ENCODE measurements around the gene PPME1.
A peak's percentile ranks its signal among the peaks of the same experiment; 100 is the strongest.
"Not testable (repeated sequence)": the region's sequence is repeated elsewhere in the genome, so short reads cannot be mapped to it uniquely, and the experiment has no call there.

The PPME1 gene, protein sequence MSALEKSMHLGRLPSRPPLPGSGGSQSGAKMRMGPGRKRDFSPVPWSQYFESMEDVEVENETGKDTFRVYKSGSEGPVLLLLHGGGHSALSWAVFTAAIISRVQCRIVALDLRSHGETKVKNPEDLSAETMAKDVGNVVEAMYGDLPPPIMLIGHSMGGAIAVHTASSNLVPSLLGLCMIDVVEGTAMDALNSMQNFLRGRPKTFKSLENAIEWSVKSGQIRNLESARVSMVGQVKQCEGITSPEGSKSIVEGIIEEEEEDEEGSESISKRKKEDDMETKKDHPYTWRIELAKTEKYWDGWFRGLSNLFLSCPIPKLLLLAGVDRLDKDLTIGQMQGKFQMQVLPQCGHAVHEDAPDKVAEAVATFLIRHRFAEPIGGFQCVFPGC

GRCh38 chr11:74170694-74171629 lies at the start of gene PPME1, which contains the start of gene C2CD3:
Gene PPME1, plus strand, starts transcription at chr11:74171289. Its CDS starts 133 bp downstream, at chr11:74171422.
Gene C2CD3, minus strand, starts transcription at chr11:74171002. Its CDS starts 210 bp downstream, at chr11:74170792.
- peak; percentile 100 for DNase-seq (ENCODE audit: low spot score)

DNA sequence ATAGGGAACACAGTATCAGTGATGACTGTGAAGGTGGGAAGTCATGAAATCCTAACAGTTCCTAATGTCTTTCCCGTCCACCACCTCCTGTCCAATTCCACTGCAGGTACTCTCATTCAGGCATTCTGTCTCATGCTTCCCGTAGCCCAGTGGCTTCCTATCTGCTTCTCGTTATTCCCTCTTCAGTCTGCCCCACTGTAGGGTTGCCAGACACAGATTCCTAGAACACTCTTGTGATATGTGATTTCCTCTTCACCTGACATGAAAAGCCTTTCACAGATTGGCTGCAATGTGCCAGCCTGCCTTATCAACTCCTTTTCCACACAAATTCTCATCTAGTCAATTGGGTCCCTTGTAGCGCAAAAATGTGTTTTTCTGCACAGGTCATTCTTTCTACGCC lies 49.3 kb upstream of the PPME1 start:
- no peak for DNase-seq (ENCODE audit: low spot score)

DNA sequence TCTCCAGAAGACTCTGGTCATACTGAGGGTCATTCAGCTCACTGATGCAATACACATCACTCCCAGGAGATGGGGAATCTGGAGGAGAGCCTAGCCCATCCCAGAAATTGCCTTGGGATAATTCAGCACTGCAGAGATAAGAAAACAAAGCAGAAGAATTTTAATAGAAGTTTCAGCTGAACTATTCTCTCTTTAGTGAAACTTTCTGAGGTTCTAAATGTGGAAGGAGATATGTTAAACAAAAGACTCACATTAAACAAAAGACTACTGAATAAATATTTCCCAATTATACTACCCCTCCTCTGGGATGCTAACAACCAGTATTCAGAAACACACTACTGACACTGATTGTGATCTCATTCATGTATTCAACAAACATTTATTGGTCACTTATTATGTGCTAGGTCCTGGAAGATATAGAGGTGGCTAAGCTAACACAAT lies 48.1 kb upstream of the PPME1 start:
- DNase-seq (ENCODE audit: low spot score): no peak

GRCh38 chr11:74129121-74129520 lies 42.0 kb upstream of the PPME1 start:
- not testable (repeated sequence) for DNase-seq (ENCODE audit: low spot score)

DNA sequence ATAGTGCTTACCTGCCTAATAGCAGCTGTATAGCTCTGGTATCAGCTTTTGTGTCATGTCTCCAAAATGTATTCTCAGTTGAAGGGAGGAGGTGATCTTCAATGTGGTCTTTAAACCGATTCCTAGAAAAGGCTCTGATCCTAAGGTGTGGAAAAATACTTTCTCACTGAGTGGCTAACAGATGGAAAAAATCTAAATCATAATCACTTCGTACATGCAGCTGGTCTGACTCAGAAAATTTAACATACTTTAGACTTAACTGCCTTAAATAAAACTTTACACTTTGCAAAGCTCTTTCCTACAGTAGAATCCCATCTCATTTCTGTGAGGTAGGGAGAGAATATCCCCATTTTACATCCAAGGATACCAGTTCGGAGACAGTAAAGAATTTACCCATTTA lies 38.3 kb upstream of the PPME1 start:
- no peak for DNase-seq (ENCODE audit: low spot score)

DNA sequence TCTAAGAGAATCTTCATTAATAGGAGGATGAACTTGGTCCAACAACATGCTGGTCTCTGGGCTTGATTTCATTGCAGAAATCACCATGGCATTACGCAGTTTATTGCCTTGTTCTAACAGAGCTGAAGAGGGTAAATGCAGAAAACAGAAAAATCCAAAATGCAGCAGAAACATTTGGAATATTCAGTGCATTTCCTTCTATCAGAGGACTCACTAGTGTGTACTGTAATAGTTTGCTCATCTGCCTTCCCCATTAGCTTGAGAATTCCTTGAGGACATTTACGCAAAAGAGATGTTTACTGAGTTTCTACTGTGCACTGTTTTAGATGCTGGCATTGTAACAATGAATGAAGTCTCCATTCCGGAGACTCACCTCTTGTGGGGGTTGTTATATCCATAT lies 37.7 kb upstream of the PPME1 start:
- DNase-seq (ENCODE audit: low spot score): no peak

- no peak for DNase-seq (ENCODE audit: low spot score)
Measured at GRCh38 chr11:74134661-74135060, 36.4 kb upstream of the PPME1 start.

GRCh38 chr11:74135127-74135840 lies 35.8 kb upstream of the PPME1 start:
- peak; percentile 78 for DNase-seq (ENCODE audit: low spot score)

DNA sequence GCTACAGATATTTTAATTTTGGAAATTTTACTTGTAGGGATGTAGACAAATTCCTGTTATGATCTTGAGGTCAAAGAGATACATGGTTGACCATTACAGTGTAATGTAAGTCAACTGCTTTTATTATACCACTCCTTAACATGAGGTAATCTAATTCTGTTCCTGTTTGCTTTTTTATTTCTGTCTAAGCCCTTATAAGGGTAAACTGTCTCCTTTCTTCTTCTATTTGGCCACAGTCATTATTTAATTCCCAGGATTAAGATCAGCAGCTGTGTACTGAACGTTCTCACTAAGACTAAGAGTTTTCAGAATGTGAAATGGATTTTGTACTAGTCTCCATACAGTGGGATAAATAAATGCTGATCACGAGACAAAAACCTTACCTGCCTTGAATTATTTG lies 33.1 kb upstream of the PPME1 start:
- peak; percentile 13 for DNase-seq (ENCODE audit: low spot score)

DNA sequence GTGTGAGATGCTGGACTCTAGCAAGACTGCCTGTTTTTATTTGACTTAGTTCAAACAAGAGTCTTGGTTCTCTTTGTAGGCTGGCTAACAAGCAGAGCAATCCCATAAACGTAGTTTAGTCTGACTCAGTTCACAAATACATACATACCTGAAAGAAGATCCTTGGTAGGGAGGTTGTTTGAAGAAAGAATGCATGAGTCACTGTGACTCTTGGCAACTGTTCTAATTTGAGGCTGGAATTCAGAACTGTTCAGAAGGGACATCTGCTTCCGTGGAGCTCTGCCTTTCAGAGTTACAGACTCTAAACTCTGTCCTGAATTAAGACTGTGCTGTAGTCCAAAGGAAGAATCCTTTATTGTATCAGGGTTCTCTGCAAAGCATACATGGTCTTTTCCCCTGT lies 32.5 kb upstream of the PPME1 start:
- peak; percentile 96 for DNase-seq (ENCODE audit: low spot score)

- peak; percentile 45 for DNase-seq (ENCODE audit: low spot score)
Measured at GRCh38 chr11:74139151-74139918, 31.8 kb upstream of the PPME1 start.

GRCh38 chr11:74139919-74140431 lies 31.1 kb upstream of the PPME1 start:
- DNase-seq (ENCODE audit: low spot score): not testable (repeated sequence)

- DNase-seq (ENCODE audit: low spot score): peak; percentile 48
Measured at GRCh38 chr11:74141241-74141695, 29.8 kb upstream of the PPME1 start.

DNA sequence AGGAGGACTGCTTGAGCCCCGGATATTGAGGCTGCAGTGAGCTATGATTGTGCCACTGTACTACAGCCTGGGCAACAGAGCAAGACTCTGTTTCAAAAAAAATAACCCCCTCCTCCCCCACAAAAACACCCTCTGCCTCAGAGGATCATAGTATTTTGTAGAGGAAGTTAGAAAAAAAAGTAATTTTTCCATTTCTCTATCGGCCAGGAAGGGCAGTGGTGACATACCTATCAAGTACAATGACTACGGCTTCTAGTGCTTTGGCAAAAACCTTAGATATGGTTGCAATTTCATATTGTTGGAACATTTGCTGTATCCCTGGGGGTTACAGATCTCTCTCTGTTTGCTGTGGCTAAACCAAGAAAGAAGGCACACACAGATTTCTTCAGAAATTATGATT lies 29.2 kb upstream of the PPME1 start:
- no peak for DNase-seq (ENCODE audit: low spot score)

DNA sequence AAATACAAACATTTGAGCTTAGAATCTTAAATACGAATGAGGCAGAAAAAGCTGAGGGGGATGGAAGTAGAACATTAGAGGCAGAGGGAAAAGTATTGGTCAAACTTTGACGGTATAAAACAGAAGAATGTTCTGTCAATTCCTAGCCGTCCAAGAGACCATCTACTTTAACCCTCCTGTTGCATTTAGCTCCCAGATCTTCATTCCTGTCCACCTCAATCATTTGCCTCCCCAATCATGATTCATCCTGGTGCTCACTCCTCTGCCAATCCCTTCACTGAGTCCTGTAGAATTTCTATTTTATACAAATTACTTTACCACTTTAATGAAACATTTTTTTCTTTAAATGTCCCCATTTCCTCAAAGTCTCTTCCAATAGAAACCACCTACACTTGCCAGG lies 28.5 kb upstream of the PPME1 start:
- DNase-seq (ENCODE audit: low spot score): peak; percentile 53

- no peak for DNase-seq (ENCODE audit: low spot score)
Measured at GRCh38 chr11:74144592-74144991, 26.5 kb upstream of the PPME1 start.

DNA sequence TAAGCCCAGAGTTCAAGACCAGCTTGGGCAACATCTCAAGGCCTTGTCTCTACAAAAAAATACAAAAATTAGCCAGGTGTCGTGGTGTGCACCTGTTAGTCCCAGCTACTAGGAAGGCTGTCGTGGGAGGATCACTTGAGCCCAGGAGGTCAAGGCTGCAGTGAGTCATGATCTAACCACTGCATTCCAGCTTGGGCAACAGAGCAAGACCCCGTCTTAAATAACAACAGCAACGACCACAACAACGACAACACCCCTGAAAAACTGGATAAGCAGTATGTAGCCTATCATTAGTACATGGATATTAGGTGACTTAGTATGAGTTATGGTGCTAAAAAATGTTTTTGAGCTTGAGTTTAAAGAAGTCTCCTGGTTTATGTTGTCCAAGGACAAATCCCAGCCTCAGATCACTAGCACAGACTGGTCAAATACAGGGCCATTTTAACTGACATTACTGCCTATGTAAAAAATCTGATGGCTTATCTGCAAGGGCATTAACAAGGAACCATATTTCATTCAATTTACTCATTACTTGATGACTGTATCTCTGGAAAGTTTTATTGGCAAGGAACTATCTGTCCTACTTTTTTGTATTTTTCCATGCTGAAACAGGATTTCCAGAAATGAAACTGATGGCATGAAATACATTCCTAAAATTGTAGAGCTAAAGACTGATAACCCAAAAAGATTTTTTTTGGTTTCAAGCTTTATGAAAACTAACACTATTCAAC lies 23.7 kb upstream of the PPME1 start:
- DNase-seq (ENCODE audit: low spot score): peak; percentile 91

- no peak for DNase-seq (ENCODE audit: low spot score)
Measured at GRCh38 chr11:74153224-74153623, 17.9 kb upstream of the PPME1 start.

GRCh38 chr11:74154620-74155281 lies 16.3 kb upstream of the PPME1 start:
- peak; percentile 44 for DNase-seq (ENCODE audit: low spot score)

DNA sequence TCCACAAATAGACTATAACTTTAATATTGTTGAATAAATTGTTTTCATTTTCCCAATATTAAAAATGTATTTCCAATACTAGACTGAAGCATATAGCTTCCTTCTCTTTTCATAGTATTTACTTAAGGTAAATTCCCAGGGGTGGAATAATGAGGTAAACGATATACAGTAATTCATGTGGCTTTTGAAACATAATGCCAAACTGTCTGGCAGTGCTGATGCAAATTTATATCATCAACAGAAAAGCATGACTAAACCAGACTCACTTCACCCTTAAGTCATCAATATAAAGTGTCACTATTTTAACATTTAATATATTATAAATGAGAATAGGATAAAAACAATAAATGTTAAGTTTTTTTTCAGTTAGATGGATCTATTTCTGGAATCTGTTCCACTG lies 13.9 kb upstream of the PPME1 start:
- DNase-seq (ENCODE audit: low spot score): no peak
